Fibroblast of skin of scalp (primary cell): ENCODE results near the gene ACRV1.

Experiments used
- DNase-seq: peaks from one replicate; pipeline ENCODE4 v3.0.0-alpha.2; 2013

ACRV1 gene

DNA sequence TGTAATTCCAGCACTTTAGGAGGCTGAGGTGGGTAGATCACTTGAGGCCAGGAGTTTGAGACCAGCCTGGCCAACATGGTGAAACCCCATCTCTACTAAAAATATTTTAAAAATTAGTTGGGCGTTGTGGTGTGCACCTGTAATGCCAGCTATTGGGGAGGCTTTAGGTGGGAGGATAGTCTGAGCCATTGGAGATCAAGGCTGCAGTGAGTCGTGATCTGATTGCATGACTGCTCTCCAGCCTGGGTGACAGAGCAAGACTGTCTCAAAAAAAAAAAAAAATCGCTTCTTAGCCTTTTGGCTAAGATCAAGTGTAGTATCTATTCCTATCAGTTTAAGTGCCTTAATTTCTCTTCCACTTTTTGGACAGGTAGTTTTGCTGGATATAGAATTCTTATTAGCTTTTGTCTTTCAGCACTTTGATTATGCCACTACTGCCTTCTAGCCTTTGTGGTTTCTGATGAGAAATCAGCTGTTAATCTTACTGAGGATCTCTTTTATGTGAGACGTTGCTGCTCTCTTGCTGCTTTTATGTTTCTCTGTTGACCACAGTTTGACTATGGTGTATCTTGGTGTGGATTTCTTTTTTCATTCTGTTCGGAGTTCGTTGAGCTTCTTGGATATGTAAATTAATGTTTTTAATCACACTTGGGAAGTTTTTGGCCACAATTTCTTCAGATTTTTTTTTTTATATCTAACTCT lies 31.0 kb downstream of the ACRV1 start:
- no peak for DNase-seq

DNA sequence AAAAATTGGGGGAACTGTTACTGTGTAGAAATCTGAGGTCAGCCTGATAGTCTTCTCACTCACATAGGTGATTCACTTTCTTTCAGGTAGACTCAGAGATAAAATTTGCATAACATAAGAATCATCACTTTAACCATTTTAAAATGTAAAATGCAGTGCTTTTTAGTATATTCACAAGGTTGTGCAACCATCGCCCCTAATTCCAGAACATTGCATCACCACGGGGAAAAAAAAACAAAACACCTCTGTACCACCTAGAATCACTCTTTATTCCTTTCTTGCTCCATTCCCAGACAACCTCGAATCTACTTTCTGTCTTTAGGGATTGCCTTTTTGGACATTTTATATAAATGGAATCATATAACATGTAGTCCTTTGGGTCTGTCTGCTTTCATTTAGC lies 34.8 kb downstream of the ACRV1 start:
- no peak for DNase-seq

DNA sequence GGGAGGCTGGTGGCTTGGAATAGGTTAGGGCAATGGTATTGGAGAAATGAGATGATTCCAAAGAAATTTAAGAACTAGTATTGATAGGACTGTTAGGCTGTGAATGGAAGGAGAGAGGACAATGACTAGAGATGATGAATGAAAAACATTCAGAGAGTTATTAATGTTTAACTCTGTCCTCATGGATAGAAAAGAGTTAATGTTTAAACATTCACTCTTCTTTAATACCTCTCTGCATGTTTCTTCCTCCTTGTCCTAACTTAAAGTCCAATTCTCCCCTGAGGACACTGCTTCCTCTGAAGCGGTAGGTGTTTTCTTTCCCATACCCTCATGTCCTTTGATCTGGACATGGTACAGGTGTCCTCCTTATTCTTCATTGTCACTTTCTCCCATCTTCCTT lies 42.3 kb downstream of the ACRV1 start:
- no peak for DNase-seq

GRCh38 chr11:125637840-125638239 lies 42.8 kb downstream of the ACRV1 start:
- no peak for DNase-seq

DNA sequence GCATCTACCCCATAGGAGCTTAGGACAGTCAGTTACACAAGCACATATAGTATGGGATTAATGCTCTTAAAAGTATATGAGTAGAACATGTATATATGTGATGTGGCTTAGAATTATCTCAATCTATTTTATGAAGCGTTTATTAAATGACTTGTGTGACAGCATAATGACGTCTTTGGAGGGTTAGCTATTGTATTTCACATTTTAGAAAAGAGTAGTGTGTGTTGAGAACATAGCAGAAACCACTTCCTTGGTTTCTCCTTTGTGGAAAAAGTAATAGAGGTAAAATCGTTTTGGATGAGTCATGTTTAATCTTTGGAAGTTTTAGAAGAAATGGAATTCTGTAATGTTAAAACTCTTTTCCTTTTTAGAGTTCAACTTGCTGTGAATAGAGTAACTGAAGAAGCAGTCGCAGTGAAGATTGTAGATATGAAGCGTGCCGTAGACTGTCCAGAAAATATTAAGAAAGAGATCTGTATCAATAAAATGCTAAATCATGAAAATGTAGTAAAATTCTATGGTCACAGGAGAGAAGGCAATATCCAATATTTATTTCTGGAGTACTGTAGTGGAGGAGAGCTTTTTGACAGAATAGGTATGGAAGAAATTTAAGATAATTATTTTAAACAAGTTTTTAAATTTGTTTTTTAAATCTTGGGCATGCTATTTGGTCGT lies 53.3 kb downstream of the ACRV1 start:
- DNase-seq: no peak

DNA sequence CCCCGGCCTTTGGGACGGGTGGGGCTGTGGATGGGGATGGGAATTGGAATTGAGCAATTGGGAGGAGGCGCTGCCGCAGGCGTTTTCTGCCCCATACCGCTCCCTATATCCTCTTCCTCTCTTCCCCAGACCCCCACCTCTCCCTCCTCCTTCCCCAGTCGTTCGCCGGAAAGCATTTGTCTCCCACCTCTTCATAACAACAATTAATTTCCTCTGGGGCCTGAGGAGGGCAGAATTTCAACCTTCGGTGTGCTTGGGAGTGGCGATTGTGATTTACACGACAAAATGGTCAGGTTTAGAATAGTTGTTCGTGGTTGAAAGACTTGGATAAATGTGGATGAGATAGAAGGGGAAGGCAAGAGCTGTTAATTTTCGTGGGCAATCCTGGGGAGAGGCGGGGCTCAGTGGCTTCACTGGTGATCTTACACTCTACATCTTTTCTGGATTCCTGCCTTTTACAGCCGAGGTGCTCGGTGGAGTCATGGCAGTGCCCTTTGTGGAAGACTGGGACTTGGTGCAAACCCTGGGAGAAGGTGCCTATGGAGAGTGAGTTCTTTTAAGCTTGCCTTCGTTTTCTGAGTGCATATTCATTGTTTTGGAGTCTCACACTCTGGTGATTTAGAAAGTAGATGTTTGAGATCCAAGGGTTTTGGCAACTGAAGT lies 54.2 kb downstream of the ACRV1 start:
- DNase-seq: peak; percentile 94

GRCh38 chr11:125625630-125626287 lies 54.9 kb downstream of the ACRV1 start:
- DNase-seq: peak; percentile 93

DNA sequence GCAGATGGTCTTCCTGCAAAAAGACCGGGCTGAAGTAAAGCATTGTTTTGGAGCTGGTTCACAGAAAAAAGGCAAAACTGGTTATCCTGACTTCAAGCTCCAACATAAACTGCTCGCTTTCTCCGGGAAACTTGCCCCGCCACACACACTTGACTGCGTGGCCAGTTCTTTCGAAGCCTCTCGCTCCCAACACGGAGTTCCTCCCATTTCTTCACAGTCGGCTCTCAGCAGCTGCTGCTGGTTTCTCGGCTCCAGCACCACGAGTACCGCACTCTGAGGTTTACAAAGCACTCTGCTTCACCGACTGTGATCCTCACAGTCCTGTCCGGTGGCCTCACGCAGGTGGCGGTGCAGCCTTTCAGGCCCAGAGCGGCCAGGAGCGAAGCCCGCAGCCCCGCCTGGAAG lies 55.4 kb downstream of the ACRV1 start:
- no peak for DNase-seq

DNA sequence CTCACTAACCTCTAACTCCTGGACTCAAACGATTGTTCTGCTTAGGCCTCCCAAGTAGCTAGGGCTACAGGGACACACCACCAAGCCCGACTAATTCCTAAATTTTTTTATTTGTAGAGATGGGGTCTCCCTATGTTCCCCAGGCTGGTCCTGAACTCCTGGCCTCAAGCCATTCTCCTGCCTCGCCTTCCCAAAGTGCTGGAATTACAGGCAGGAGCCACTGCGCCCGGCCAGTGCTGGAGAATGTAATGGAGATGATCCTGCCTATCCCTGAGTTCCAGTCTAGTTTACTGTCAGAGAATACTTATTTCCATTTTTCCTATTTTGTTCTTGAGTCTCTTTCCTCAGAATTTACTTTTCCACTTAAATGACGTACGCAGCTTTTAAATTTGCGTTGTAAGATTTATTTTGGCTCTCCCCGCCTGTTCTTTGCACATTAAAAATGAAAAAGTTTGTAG lies 55.9 kb downstream of the ACRV1 start, which contains the start of gene CHEK1:
CHEK1 (plus strand) TSS at position 408 of the 458 bp plus-strand sequence. CDS start 1,606 bp downstream, outside the sequence.
- no peak for DNase-seq

DNA sequence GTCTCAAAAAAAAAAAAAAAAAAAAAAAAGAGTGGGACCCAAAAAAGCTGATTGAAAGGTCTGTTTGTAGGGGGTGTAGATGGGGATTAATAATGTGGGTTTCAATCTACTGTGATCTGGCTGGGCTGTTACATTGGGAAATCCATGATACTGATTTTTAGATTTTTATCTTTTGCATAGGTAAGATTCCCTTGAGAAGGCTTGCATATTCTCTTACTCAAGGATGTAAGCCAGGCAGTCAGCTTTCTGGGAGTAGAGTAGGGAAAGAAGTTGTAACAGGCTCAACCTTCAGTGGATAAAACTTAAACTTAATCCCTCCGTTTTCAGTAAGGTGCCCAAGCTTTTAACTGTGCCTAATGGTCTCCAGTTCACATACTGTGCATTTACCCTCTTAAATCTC lies 57.6 kb downstream of the ACRV1 start:
- no peak for DNase-seq

DNA sequence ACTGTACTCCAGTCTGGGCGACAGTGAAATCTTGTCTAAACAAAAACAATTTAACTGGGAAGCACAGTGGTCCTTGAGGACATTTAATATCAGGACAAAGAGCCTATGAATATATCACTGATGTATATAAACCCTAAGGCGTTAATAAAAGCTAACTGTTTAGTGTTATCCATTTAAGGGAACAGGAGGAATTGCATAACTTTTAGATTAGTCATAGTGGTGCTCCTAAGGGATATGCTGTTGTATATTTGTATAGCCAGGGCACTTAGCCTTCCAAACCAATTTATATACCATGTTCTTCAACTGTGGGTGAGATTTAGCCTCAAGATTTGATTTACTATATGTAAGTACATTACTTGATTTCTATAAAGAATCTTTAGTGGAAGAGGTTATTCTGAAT lies 58.7 kb downstream of the ACRV1 start:
- peak; percentile 66 for DNase-seq
